H1 (cell line): ENCODE measurements around the gene CAPN13. TPM values are rescaled to one million over a fixed set of nuclear protein-coding genes. Genes with fewer than 3 reads are reported as not detected.
A peak's percentile ranks its signal among the peaks of the same experiment; 100 is the strongest.

Experiments
- CTCF ChIA-PET: fragments of 300-600 bp; sonication (Branson Sonifier 250); formaldehyde crosslinking; loops from one replicate; lab custom pipeline; 2021; ENCODE audit not compliant: partially characterized antibody; lab: Charles Lee
- POLR2A ChIA-PET: fragments of 300-600 bp; sonication (Branson Sonifier 250); formaldehyde crosslinking; loops from one replicate; lab custom pipeline; 2021; ENCODE audit warnings: inconsistent platforms; ENCODE audit not compliant: partially characterized antibody; lab: Charles Lee
- DNase-seq, 2 experiments: peaks; one replicate each; pipeline versions ENCODE4 v3.0.0 to v3.0.0-alpha.2; 2010 to 2022; ENCODE audit warnings: low spot score in 2 of 2, low read depth in 1 of 2, mixed read lengths in 1 of 2
- FAIRE-seq: peaks from 2 replicates; lab custom pipeline; 2011; peaks lifted over from hg19 to GRCh38; lab: Jason Lieb, UNC
- H2AFZ ChIP-seq: 2 replicates; pipeline ENCODE4 v1.8.1; 2012; ENCODE audit warnings: low read length, inconsistent platforms
- H2AK5ac ChIP-seq: 2 replicates; pipeline ENCODE4 v1.6.1; 2013; ENCODE audit warnings: low read depth, low read length
- H2BK120ac ChIP-seq: replicated peaks from 2 replicates; pipeline ENCODE3; 2013; ENCODE audit warnings: low read depth, low read length, inconsistent platforms
- H2BK12ac ChIP-seq: 2 replicates; pipeline ENCODE4 v1.6.1; 2013; ENCODE audit warnings: low read depth, low read length
- H2BK15ac ChIP-seq: 2 replicates; pipeline ENCODE4 v1.6.1; 2013; ENCODE audit warnings: low read length
- H2BK20ac ChIP-seq: 2 replicates; pipeline ENCODE4 v1.6.1; 2013; ENCODE audit warnings: low read length
- H2BK5ac ChIP-seq: 2 replicates; pipeline ENCODE4 v1.6.1; 2013; ENCODE audit warnings: low read depth, low read length
- H3K14ac ChIP-seq: 2 replicates; pipeline ENCODE4 v1.6.1; 2013; ENCODE audit warnings: inconsistent platforms; ENCODE audit not compliant: insufficient read length
- H3K18ac ChIP-seq: 2 replicates; pipeline ENCODE4 v1.6.1; 2013; ENCODE audit warnings: low read length; ENCODE audit errors: extremely low read depth
- H3K23ac ChIP-seq: 2 replicates; pipeline ENCODE4 v1.6.1; 2013; ENCODE audit warnings: inconsistent platforms; ENCODE audit not compliant: insufficient read length
- H3K23me2 ChIP-seq: 2 replicates; pipeline ENCODE4 v1.6.1; 2013; ENCODE audit warnings: low read depth, low read length
- H3K27ac ChIP-seq: 2 replicates; pipeline ENCODE4 v1.6.1; 2011; ENCODE audit warnings: low read depth, low read length, inconsistent platforms
- H3K27me3 ChIP-seq, 4 experiments: replicated peaks in 1 of 4; 1 replicate in 1 of 4; 2 replicates in 3 of 4; pipeline versions ENCODE4 v1.6.1 to v1.8.1; 2011 to 2013; ENCODE audit warnings: low read length in 3 of 4, mild to moderate bottlenecking in 3 of 4, inconsistent platforms in 2 of 4, mixed read lengths in 2 of 4, moderate library complexity in 1 of 4; ENCODE audit not compliant: control insufficient read depth in 3 of 4, insufficient read depth in 3 of 4; ENCODE audit errors: extremely low read depth in 1 of 4
- H3K36me3 ChIP-seq, 4 experiments: 2 replicates each; pipeline versions ENCODE4 v1.6.1 to v1.8.1; 2011 to 2013; ENCODE audit warnings: mild to moderate bottlenecking in 4 of 4, low read length in 3 of 4, moderate library complexity in 2 of 4, control low read depth in 1 of 4, inconsistent platforms in 1 of 4; ENCODE audit not compliant: insufficient read depth in 4 of 4, control insufficient read depth in 2 of 4
- H3K4ac ChIP-seq: replicated peaks from 2 replicates; pipeline ENCODE3; 2013; ENCODE audit warnings: low read length, low read depth, mixed read lengths, inconsistent platforms; ENCODE audit not compliant: insufficient read length
- H3K4me1 ChIP-seq, 4 experiments: replicated peaks in 1 of 4; 1 replicate in 1 of 4; 2 replicates in 3 of 4; pipeline versions ENCODE4 v1.6.1 to v1.8.1; 2011 to 2013; ENCODE audit warnings: low read length in 3 of 4, inconsistent platforms in 2 of 4, mixed read lengths in 1 of 4; ENCODE audit not compliant: insufficient read depth in 4 of 4, control insufficient read depth in 3 of 4
- H3K4me2 ChIP-seq, 2 experiments: 2 replicates each; pipeline versions ENCODE4 v1.6.1 to v1.8.1; 2011 to 2013; ENCODE audit warnings: low read depth in 2 of 2, low read length in 2 of 2, control low read depth in 1 of 2, inconsistent platforms in 1 of 2, mild to moderate bottlenecking in 1 of 2; ENCODE audit not compliant: insufficient read depth in 1 of 2
- H3K4me3 ChIP-seq, 4 experiments: fragments of 200-600, 300-600 bp in 1 of 4; sonication (generic), shearing (Covaris generic), sonication (Bioruptor Twin) in 1 of 4; 2 replicates each; pipeline versions ENCODE4 v1.5.1 to v1.8.1; 2011 to 2016; ENCODE audit warnings: low read length in 4 of 4, low read depth in 3 of 4, control low read depth in 2 of 4, inconsistent platforms in 2 of 4, mild to moderate bottlenecking in 2 of 4, mixed read lengths in 1 of 4, moderate library complexity in 1 of 4; ENCODE audit not compliant: insufficient read depth in 2 of 4; ENCODE audit errors: extremely low read depth in 1 of 4
- H3K56ac ChIP-seq: replicated peaks from 2 replicates; pipeline ENCODE3; 2013; ENCODE audit warnings: low read depth, mild to moderate bottlenecking, mixed read lengths, low read length, inconsistent platforms; ENCODE audit not compliant: insufficient read length
- H3K79me1 ChIP-seq: 2 replicates; pipeline ENCODE4 v1.6.1; 2013; ENCODE audit warnings: low read depth, low read length, control low read depth
- H3K79me2 ChIP-seq, 2 experiments: 2 replicates each; pipeline versions ENCODE4 v1.6.1 to v1.8.1; 2012 to 2013; ENCODE audit warnings: low read length in 2 of 2, mild to moderate bottlenecking in 2 of 2, inconsistent platforms in 1 of 2; ENCODE audit not compliant: insufficient read depth in 2 of 2, control insufficient read depth in 1 of 2
- H3K9ac ChIP-seq, 4 experiments: replicated peaks in 1 of 4; 1 replicate in 1 of 4; 2 replicates in 3 of 4; pipeline versions ENCODE4 v1.6.1 to v1.8.1; 2011 to 2013; ENCODE audit warnings: low read depth in 3 of 4, low read length in 3 of 4, control low read depth in 2 of 4, mild to moderate bottlenecking in 2 of 4, moderate library complexity in 2 of 4, inconsistent platforms in 1 of 4; ENCODE audit errors: extremely low read depth in 1 of 4
- H3K9me3 ChIP-seq, 2 experiments: 2 replicates each; pipeline versions ENCODE4 v1.6.1 to v1.8.1; 2012 to 2013; ENCODE audit warnings: mild to moderate bottlenecking in 2 of 2, moderate library complexity in 2 of 2, control low read depth in 1 of 2, inconsistent platforms in 1 of 2, low read depth in 1 of 2, low read length in 1 of 2, mixed read lengths in 1 of 2; ENCODE audit not compliant: insufficient read depth in 2 of 2
- H4K20me1 ChIP-seq, 2 experiments: replicated peaks in 1 of 2; 2 replicates each; pipeline versions ENCODE3 to v1.8.1; 2011 to 2013; ENCODE audit warnings: inconsistent platforms in 2 of 2, low read length in 2 of 2, mild to moderate bottlenecking in 1 of 2; ENCODE audit not compliant: insufficient read depth in 2 of 2, control insufficient read depth in 1 of 2
- H4K5ac ChIP-seq: 2 replicates; pipeline ENCODE4 v1.6.1; 2013; ENCODE audit warnings: low read length, low read depth, mixed read lengths, inconsistent platforms; ENCODE audit not compliant: insufficient read length
- H4K8ac ChIP-seq: 2 replicates; pipeline ENCODE4 v1.8.0; 2013; ENCODE audit warnings: mild to moderate bottlenecking, moderate library complexity, low read length, inconsistent platforms; ENCODE audit not compliant: insufficient read depth; ENCODE audit errors: extremely low read depth
- H4K91ac ChIP-seq: replicated peaks from 2 replicates; pipeline ENCODE3; 2013; ENCODE audit warnings: low read length, mixed read lengths, inconsistent platforms; ENCODE audit not compliant: insufficient read length
- CBX8 ChIP-seq: fragments of 300-800, 300-1000 bp; sonication (generic); IDR thresholded peaks from 2 replicates; pipeline ENCODE4 v1.7.1; 2016; ENCODE audit warnings: low read depth, low read length, borderline replicate concordance
- CREB1 ChIP-seq: IDR thresholded peaks from 2 replicates; pipeline ENCODE4 v1.6.1; 2012; ENCODE audit warnings: inconsistent platforms
- EGR1 ChIP-seq: IDR thresholded peaks from 2 replicates; pipeline ENCODE4 v1.6.1; 2011; ENCODE audit warnings: low read depth, low read length, borderline replicate concordance
- EZH2 ChIP-seq: fragments of 200-600 bp; sonication (generic); IDR thresholded peaks from 2 replicates; pipeline ENCODE4 v1.7.1; 2012; ENCODE audit warnings: low read depth, mild to moderate bottlenecking, moderate library complexity, low read length, inconsistent platforms; ENCODE audit not compliant: severe bottlenecking
- FOSL1 ChIP-seq: IDR thresholded peaks from 2 replicates; pipeline ENCODE4 v1.6.1; 2011; ENCODE audit warnings: mild to moderate bottlenecking, low read depth, low read length, moderate library complexity; ENCODE audit not compliant: insufficient read depth
- NANOG ChIP-seq: IDR thresholded peaks from 2 replicates; pipeline ENCODE4 v1.6.1; 2011; ENCODE audit warnings: low read length, low read depth, mild to moderate bottlenecking, inconsistent platforms; ENCODE audit not compliant: insufficient read depth, poor library complexity, severe bottlenecking
- RBBP5 ChIP-seq: IDR thresholded peaks from 2 replicates; pipeline ENCODE4 v1.7.1; 2012; ENCODE audit warnings: low read depth, mild to moderate bottlenecking, inconsistent platforms, low read length, moderate library complexity, borderline replicate concordance
- SIN3A ChIP-seq, 2 experiments: IDR thresholded peaks in 1 of 2; conservative IDR thresholded peaks in 1 of 2; 2 replicates each; pipeline ENCODE4 v1.6.1; 2011 to 2012; ENCODE audit warnings: low read length in 2 of 2, improper control_type of control experiment in 1 of 2, low read depth in 1 of 2, mild to moderate bottlenecking in 1 of 2
- SP1 ChIP-seq: IDR thresholded peaks from 2 replicates; pipeline ENCODE4 v1.6.1; 2011; ENCODE audit warnings: low read depth, low read length
- SRF ChIP-seq: IDR thresholded peaks from 2 replicates; pipeline ENCODE4 v1.6.1; 2011; ENCODE audit warnings: mild to moderate bottlenecking, low read depth, low read length, moderate library complexity
- WGBS, 2 experiments: shearing (Covaris generic) in 1 of 2; methylation state at CpG; one replicate each; pipeline versions ENCODE4 v1.1.6 to v1.1.7; 2013 to 2015; ENCODE audit warnings: low lambda C conversion rate in 2 of 2, mixed read lengths in 2 of 2, inconsistent platforms in 1 of 2, low coverage in 1 of 2, missing lambda C conversion rate in 1 of 2; ENCODE audit not compliant: insufficient replicate concordance in 2 of 2, insufficient coverage in 1 of 2, insufficient read length in 1 of 2; ENCODE audit errors: extremely low coverage in 1 of 2, missing lambda C conversion rate in 1 of 2; 5-methylcytosine and 5-hydroxymethylcytosine counted together
- polyA plus RNA-seq, 7 experiments: library from polyadenylated mRNA; depleted of rRNA in 3 of 7; stranded (reverse) in 5 of 7; unstranded in 2 of 7; fragments of >200 nt in 5 of 7; fragments of 200-250 nt in 2 of 7; gene quantifications; 1 replicate in 5 of 7; 2 replicates in 1 of 7; 4 replicates in 1 of 7; pipeline versions ENCODE4 v1.2.1 to v1.2.3, GENCODE V29; 2011 to 2013; ENCODE audit warnings: missing spikeins in 2 of 7, mixed read lengths in 2 of 7
- total RNA-seq: library from RNA; stranded (reverse); fragmentation: NEBNext Ultra II Directional; extraction: Animal tissue kit (Norgen Biotek cat#: 25700); gene quantifications from 2 replicates; pipeline ENCODE4 v1.2.1, GENCODE V29; 2021
- TF ChIP-seq, protein P1 (sequence below), 3 experiments: IDR thresholded peaks; 1 replicate in 2 of 3; 2 replicates in 1 of 3; pipeline versions ENCODE4 v1.5.1 to v1.6.1; 2011; ENCODE audit warnings: low read length in 3 of 3, mild to moderate bottlenecking in 3 of 3, inconsistent platforms in 2 of 3, low read depth in 1 of 3, moderate library complexity in 1 of 3; ENCODE audit not compliant: insufficient read depth in 1 of 3; ENCODE audit errors: control extremely low read depth in 1 of 3

The CAPN13 gene
- total and polyA plus RNA-seq, 2 of the 8 experiments (the other 6 are each of a cell fraction or from before 2014, with no cell fraction given) = 2.4 TPM

DNA sequence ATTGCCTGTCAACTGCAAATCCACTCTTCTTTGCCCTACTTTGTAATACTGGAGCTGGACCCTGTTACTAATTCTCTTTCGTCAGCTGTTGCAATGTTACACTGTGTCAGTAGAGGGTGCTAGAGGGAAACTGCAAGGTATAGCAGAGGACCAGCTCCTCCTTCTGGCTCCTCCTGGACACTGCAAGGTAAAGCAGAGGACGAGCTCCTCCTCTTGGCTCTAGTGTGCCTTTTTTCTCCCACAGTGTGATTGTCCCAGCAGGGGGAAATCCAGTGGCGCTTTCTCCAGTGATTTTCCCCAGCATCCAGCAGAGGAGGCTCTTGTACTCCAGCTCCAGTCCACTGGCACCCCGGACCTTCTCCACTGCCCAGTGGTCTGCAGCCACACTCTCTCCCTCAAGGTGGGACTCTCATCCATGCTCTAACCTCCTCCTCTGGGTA lies 95.6 kb downstream of the CAPN13 start:
- DNase-seq (peak; percentile 68 to 93), FAIRE-seq (peak; percentile 97)
- ChIA-PET CTCF (interaction anchor here (0.6 to 13.3 kb wide), 147 partner anchors 9 to 928 kb away, joined by 3 to 228 read pairs (median 4); partner anchors contain the start of genes GALNT14 and LCLAT1), POLR2A (interaction anchor here (0.6 kb wide), 1 partner anchor 551 kb away, joined by 3 read pairs; no protein-coding TSS in a partner anchor)
- Histone ChIP-seq H3K4me3 (no peak overlapping the region), H2BK120ac (no peak overlapping the region), H3K56ac (no peak overlapping the region), H2BK5ac (no peak overlapping the region), H3K9ac (no peak overlapping the region), H3K79me2 (no peaks in the 10 kb centered on the region), H2BK12ac (no peak overlapping the region), H3K79me1 (no peaks in the 10 kb centered on the region), H4K5ac (no peak overlapping the region), H3K4ac (no peak overlapping the region), H2AK5ac (no peak overlapping the region), H3K14ac (no peak overlapping the region), H3K4me2 (no peak overlapping the region), H3K23me2 (no peaks in the 10 kb centered on the region), H2BK20ac (no peak overlapping the region), H2BK15ac (no peak overlapping the region), H4K8ac (no peak overlapping the region), H3K18ac (no peak overlapping the region), H3K23ac (no peak overlapping the region), H2AFZ (no peak overlapping the region), H3K4me1 (no peaks in the 10 kb centered on the region), H4K20me1 (no peaks in the 10 kb centered on the region), H3K27ac (no peak overlapping the region), H3K27me3 (no peaks in the 10 kb centered on the region), H3K9me3 (peaks cover 2 to 9% of the 10 kb centered on the region in 2 experiments; a peak in 2 of 4 replicates), H4K91ac (no peak overlapping the region), H3K36me3 (no peaks in the 10 kb centered on the region)
- 33% methylated on average over 4 of the region's 4 CpGs; no CpG with 5 or more reads in 1 of the 2 experiments for WGBS, 2 experiments
- TF ChIP-seq EZH2 = no peak
- peak; percentile 45; the same call in 1 of the 2 replicates for TF ChIP-seq SP1
- TF ChIP-seq SRF = peak; percentile 41; the same call in 1 of the 2 replicates
- TF ChIP-seq RBBP5 = no peak
- TF ChIP-seq SIN3A (conservative IDR thresholded peaks at IDR 0.05 in 1 of 2, IDR thresholded peaks at IDR 0.05 in 1 of 2; ENCODE audit: low read depth in 1 of 2, low read length in 2 of 2) = no peak
- peak; percentile 72 for TF ChIP-seq CREB1
- TF ChIP-seq, protein P1, sequence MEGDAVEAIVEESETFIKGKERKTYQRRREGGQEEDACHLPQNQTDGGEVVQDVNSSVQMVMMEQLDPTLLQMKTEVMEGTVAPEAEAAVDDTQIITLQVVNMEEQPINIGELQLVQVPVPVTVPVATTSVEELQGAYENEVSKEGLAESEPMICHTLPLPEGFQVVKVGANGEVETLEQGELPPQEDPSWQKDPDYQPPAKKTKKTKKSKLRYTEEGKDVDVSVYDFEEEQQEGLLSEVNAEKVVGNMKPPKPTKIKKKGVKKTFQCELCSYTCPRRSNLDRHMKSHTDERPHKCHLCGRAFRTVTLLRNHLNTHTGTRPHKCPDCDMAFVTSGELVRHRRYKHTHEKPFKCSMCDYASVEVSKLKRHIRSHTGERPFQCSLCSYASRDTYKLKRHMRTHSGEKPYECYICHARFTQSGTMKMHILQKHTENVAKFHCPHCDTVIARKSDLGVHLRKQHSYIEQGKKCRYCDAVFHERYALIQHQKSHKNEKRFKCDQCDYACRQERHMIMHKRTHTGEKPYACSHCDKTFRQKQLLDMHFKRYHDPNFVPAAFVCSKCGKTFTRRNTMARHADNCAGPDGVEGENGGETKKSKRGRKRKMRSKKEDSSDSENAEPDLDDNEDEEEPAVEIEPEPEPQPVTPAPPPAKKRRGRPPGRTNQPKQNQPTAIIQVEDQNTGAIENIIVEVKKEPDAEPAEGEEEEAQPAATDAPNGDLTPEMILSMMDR (IDR thresholded peaks at IDR 0.05; ENCODE audit: control extremely low read depth in 1 of 3, insufficient read depth in 1 of 3, low read depth in 1 of 3, low read length in 3 of 3) = peak; percentile 95 to 100 (median 100)
- no peak for TF ChIP-seq CBX8
- TF ChIP-seq FOSL1 = no peak
- no peak for TF ChIP-seq NANOG
- no peak for TF ChIP-seq EGR1
